Heart right ventricle (tissue), 16 donors: Measurements from ENCODE around the gene BAMBI. TPM values are rescaled to one million over a fixed set of nuclear protein-coding genes. Genes with fewer than 3 reads are reported as not detected.

Experiments used
- ATAC-seq, 8 donors: fragments of 200-7000 bp; cut with Tn5 transposase; one replicate each; pipeline ENCODE4 v1.9.1; 2020; ENCODE audit warnings: mild to moderate bottlenecking in 8 of 8, moderate library complexity in 8 of 8, moderate number of reproducible peaks in 1 of 8
- DNase-seq, 2 donors: peaks; one replicate each; pipeline ENCODE4 v3.0.0-alpha.2; 2020
- H3K27ac ChIP-seq, 10 donors: fragments of 200-600 bp; sonication (generic) in 2 of 10; one replicate each; pipeline versions ENCODE4 v1.5.0 to v1.8.0; 2020 to 2022; ENCODE audit warnings: mild to moderate bottlenecking in 3 of 10
- H3K27me3 ChIP-seq, 7 donors: fragments of 200-600 bp; one replicate each; pipeline ENCODE4 v1.8.0; 2021 to 2022; ENCODE audit warnings: mild to moderate bottlenecking in 2 of 7
- H3K36me3 ChIP-seq, 9 donors: fragments of 200-600 bp; sonication (generic) in 1 of 9; one replicate each; pipeline versions ENCODE4 v1.5.0 to v1.8.0; 2020 to 2022; ENCODE audit warnings: mild to moderate bottlenecking in 2 of 9
- H3K4me1 ChIP-seq, 9 donors: fragments of 200-600 bp; sonication (generic) in 1 of 9; one replicate each; pipeline versions ENCODE4 v1.5.0 to v1.8.0; 2020 to 2022; ENCODE audit warnings: mild to moderate bottlenecking in 4 of 9
- H3K4me3 ChIP-seq, 10 donors: fragments of 200-600 bp; sonication (generic) in 2 of 10; one replicate each; pipeline versions ENCODE4 v1.5.0 to v1.8.0; 2020 to 2022; ENCODE audit warnings: mild to moderate bottlenecking in 7 of 10, moderate library complexity in 2 of 10
- H3K9me3 ChIP-seq, 11 donors: fragments of 200-600 bp in 10 of 11; sonication (generic) in 2 of 11; one replicate each; pipeline versions ENCODE4 v1.5.0 to v1.8.0; 2013 to 2022; ENCODE audit warnings: mild to moderate bottlenecking in 2 of 11, control low read depth in 1 of 11, moderate library complexity in 1 of 11
- CTCF ChIP-seq, 9 donors: fragments of 200-600 bp; sonication (generic) in 2 of 9; IDR thresholded peaks; one replicate each; pipeline versions ENCODE4 v1.5.0 to v1.8.0; 2021 to 2022; ENCODE audit warnings: antibody characterized with exemption in 9 of 9, mild to moderate bottlenecking in 5 of 9, moderate library complexity in 1 of 9
- WGBS, 2 donors: extraction: QIAGEN DNeasy Blood & Tissue Kit; methylation state at CpG; one replicate each; pipeline ENCODE4 v1.1.7; 2013; ENCODE audit warnings: inconsistent platforms in 1 of 2; 5-methylcytosine and 5-hydroxymethylcytosine counted together
- intact Hi-C, 10 donors: fragments of 100-400 bp; cut with DNase I; formaldehyde crosslinking; loops; one replicate each; pipeline versions ENCODE4 v1.11.1 to v1.14.2; 2022
- polyA plus RNA-seq, 2 donors: library from polyadenylated mRNA; stranded (reverse); fragments of 200-250 nt; gene quantifications; one replicate each; pipeline ENCODE4 v1.2.3, GENCODE V29; 2013
- total RNA-seq, 10 donors: library from RNA; stranded (reverse); fragmentation: NEBNext Ultra II Directional in 3 of 10; extraction: Animal tissue kit (Norgen Biotek cat#: 25700) in 3 of 10; gene quantifications; one replicate each; pipeline versions ENCODE4 v1.2.1 to v1.2.4, GENCODE V29; 2021 to 2023
- donor health status: Arrhythmogenic right ventricular cardiomyopathy.
- donor health status: ischemic (EF 13 %, LVEDD 7.1; RV severe dilation, severe dysfunction).
- donor health status: healthy with polysubstance abuse.
- donor health status: DM: no; HTN: yes; CAD: no.
- donor health status: DM: no; HTN: no; CAD: no.
- donor health status: ischemic (EF 25% LVEDD 6.9; RV normal size, moderate dysfunction).
- donor health status: ischemic (EF 25% LVEDD 5.7; RV mildly dilated, moderate dysfunction).
- donor health status: healthy.
- donor health status: DM: yes; HTN: yes; CAD: no.
- donor health status: Ischemic cardiomyopathy.
- donor health status: ischemic (EF 35%, LVEDD 5.7; RV mildly dilated, moderate dysfunction).
- donor health status: nonischemic (EF 11% LVEDD 7.7; RV severe dilation, severe dysfunction).
- donor health status: DM: yes; HTN: yes; CAD: no.
- donor health status: PGD.
- donor health status: ischemic (EF 29% LVEDD 5.4; RV normal size, mild dysfunction).
- donor health status: nonischemic (EF 23%, LVEDD 6.1; RV moderate dilation, normal function).

Gene BAMBI
- total and polyA plus RNA-seq, 12 donors, result 5.0 to 52.7 (median 21.3) TPM

- Histone ChIP-seq H3K9me3 (no peaks in the 10 kb centered on the region), H3K36me3 (no peaks in the 10 kb centered on the region), H3K4me3 (no peak overlapping the region), H3K4me1 (peaks cover 0 to 14% (median 7%) of the 10 kb centered on the region in 9 donors), H3K27me3 (no peaks in the 10 kb centered on the region), H3K27ac (no peak overlapping the region)
- WGBS, 2 donors, result 85 to 92% methylated on average over 1 of the region's 1 CpG
- no peak for ATAC-seq
- intact Hi-C loops, result no loop called here
- no peak for DNase-seq
- TF ChIP-seq CTCF (IDR thresholded peaks at IDR 0.05), result no peak
Measured at GRCh38 chr10:28711041-28711440, 33.7 kb downstream of the BAMBI start.

GRCh38 chr10:28711776-28712175, 34.5 kb downstream of the BAMBI start:
- Histone ChIP-seq H3K9me3 (peaks cover 0 to 4% (median 0%) of the 10 kb centered on the region in 11 donors), H3K4me1 (peaks cover 0 to 14% (median 7%) of the 10 kb centered on the region in 9 donors), H3K27me3 (no peaks in the 10 kb centered on the region), H3K4me3 (no peak overlapping the region), H3K36me3 (no peaks in the 10 kb centered on the region), H3K27ac (no peak overlapping the region)
- ATAC-seq (no peak), DNase-seq (no peak)
- no peak for TF ChIP-seq CTCF (IDR thresholded peaks at IDR 0.05)
- intact Hi-C loops, result no loop called here
- 88 to 96% methylated on average over 3 of the region's 3 CpGs for WGBS, 2 donors

DNA sequence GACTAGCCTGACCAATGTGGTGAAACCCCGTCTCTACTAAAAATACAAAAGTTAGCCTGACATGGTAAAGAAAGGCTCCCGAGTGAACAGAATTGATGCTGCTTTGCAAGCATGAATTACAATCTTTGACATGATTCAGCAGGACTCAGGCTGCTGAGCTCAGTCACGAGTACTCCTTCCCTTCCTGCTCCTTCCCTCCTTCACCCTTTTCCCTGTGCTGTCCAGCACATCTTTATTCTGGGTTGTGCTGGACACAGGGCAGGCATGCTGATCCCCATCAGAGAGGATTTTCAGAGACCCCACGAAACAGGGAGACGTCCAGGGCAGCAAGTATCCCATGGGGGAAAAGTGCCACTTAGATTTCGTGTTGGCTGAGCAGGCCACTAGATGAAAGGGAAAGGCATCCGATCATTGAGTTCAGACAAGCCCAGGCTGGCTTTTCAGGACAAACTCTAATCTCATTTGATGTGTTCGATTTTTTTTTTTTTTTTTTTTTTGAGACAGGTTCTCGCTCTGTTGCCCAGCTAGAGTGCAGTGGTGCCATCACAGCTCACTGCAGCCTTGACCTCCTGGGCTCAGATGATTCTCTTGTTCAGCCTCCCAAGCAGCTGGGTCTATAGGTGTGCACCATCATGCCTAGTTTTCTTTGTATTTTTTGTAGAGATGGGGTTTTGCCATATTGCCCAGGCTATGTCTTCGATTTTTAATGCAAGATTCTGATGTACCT, 36.5 kb downstream of the BAMBI start:
- intact Hi-C loops, result no loop called here
- peak overlapping the region in 1 of 10 donors; percentile 4 for H3K27ac ChIP-seq
- TF ChIP-seq CTCF (IDR thresholded peaks at IDR 0.05), result no peak

GRCh38 chr10:28714401-28715053, 37.2 kb downstream of the BAMBI start:
- intact Hi-C loops, result no loop called here
- H3K4me3 ChIP-seq, result peak overlapping the region in 2 of 10 donors; percentile 11 to 26
- peak in 3 of 8 donors; percentile 47 to 75 (median 50) for ATAC-seq
- DNase-seq, result no peak
- peaks cover 0 to 7% (median 0%) of the 10 kb centered on the region in 11 donors for H3K9me3 ChIP-seq
- no peaks in the 10 kb centered on the region for H3K36me3 ChIP-seq
- WGBS, 2 donors, result 42 to 46% methylated on average over 7 of the region's 7 CpGs
- H3K27ac ChIP-seq, result peak overlapping the region in 1 of 10 donors; percentile 4
- H3K27me3 ChIP-seq, result no peaks in the 10 kb centered on the region
- no peak for TF ChIP-seq CTCF (IDR thresholded peaks at IDR 0.05)
- peaks cover 0 to 14% (median 7%) of the 10 kb centered on the region in 9 donors for H3K4me1 ChIP-seq

More for the DNA sequence above, 36.5 kb downstream of the BAMBI start:
- Histone ChIP-seq H3K4me1 (peaks cover 0 to 14% (median 7%) of the 10 kb centered on the region in 9 donors), H3K36me3 (no peaks in the 10 kb centered on the region), H3K27me3 (no peaks in the 10 kb centered on the region), H3K4me3 (no peak overlapping the region), H3K9me3 (peaks cover 0 to 7% (median 0%) of the 10 kb centered on the region in 11 donors)
- WGBS, 2 donors, result 87 to 89% methylated on average over 10 of the region's 10 CpGs
- DNase-seq (no peak), ATAC-seq (no peak)
